Effector CD8-positive, alpha-beta T cell (primary cell): ENCODE measurements around the gene REELD1.

ENCODE experiments used
- DNase-seq: peaks from one replicate; lab custom pipeline; 2025; lab: John Stamatoyannopoulos, UW

Gene REELD1

GRCh38 chr4:146265950-146266490 is 51.7 kb downstream of the REELD1 start:
- DNase-seq: no peak

GRCh38 chr4:146267826-146268225 is 53.5 kb downstream of the REELD1 start:
- DNase-seq: no peak

- no peak for DNase-seq
These were observed 54.9 kb downstream of the REELD1 start for GRCh38 chr4:146269228-146269653.

DNA sequence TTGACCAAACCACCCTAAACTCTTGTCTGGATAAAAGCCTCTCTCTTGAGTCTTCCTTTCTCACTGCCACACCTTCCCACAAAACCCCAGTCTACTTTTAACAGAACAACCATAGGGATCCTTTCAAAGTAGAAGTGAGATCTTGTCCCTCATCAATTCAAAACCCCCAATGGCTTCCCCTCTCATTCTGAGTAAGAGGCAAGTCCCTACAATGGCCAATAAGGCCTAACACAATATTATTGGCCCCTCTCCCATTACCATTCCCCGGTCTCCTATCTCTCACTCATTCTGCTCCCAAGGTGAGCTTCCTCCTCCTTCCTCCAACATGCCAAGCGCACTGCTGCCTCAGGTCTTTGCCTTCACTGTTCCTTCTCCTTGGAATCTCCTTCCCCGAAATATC is 57.1 kb downstream of the REELD1 start:
- DNase-seq: no peak

- no peak for DNase-seq
These were observed 59.0 kb downstream of the REELD1 start for GRCh38 chr4:146273204-146273901.

DNA sequence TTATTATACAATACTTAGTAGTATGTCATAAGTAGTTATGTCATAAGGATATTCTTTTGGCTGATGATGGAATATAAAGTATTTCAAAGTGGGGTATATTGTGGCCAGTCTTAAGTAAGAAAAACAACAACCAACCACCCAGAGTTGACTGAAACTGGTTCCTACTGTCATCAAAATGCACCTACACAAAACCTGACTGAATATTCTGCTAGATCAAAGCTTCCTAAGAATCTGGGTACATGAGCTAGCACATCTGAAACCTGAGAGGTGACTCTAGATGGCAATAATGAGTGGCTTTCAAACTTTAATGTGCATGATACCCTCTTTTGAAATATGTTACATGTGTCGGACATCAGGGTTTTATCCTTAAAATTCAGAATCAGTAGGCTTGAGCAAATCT is 60.4 kb downstream of the REELD1 start:
- DNase-seq: no peak

GRCh38 chr4:146275370-146275769 is 61.0 kb downstream of the REELD1 start:
- DNase-seq: no peak

GRCh38 chr4:146278986-146279385 is 64.6 kb downstream of the REELD1 start:
- DNase-seq: no peak
